NT2/D1 (cell line): ENCODE results near the gene EIF5.

Experiments
- DNase-seq: peaks from one replicate; pipeline ENCODE4 v3.0.0-alpha.2; 2011; ENCODE audit warnings: low read depth, low spot score
- H3K27me3 ChIP-seq: 2 replicates; pipeline ENCODE4 v1.6.0; 2011; ENCODE audit warnings: mild to moderate bottlenecking; ENCODE audit not compliant: insufficient read length, insufficient read depth
- H3K36me3 ChIP-seq: 2 replicates; pipeline ENCODE4 v1.6.1; 2011; ENCODE audit warnings: mild to moderate bottlenecking, low read length, mixed read lengths; ENCODE audit not compliant: insufficient read depth, insufficient read length
- H3K4me1 ChIP-seq: 2 replicates; pipeline ENCODE4 v1.5.1; 2011; ENCODE audit not compliant: insufficient read depth, insufficient read length
- H3K4me3 ChIP-seq: 2 replicates; pipeline ENCODE4 v1.5.1; 2011; ENCODE audit warnings: low read depth; ENCODE audit not compliant: insufficient read length
- H3K9ac ChIP-seq: 2 replicates; pipeline ENCODE4 v1.6.0; 2011; ENCODE audit warnings: low read depth; ENCODE audit not compliant: insufficient read length
- H3K9me3 ChIP-seq: 2 replicates; pipeline ENCODE4 v1.5.1; 2011; ENCODE audit warnings: mild to moderate bottlenecking, low read length; ENCODE audit not compliant: insufficient read depth
- SUZ12 ChIP-seq: IDR thresholded peaks from 2 replicates; pipeline ENCODE4 v1.6.1; 2011; ENCODE audit not compliant: insufficient read length, insufficient read depth; ENCODE audit errors: extremely low read depth
- YY1 ChIP-seq: IDR thresholded peaks from 2 replicates; pipeline ENCODE4 v1.6.1; 2011; ENCODE audit not compliant: insufficient read length, insufficient read depth
- ZNF274 ChIP-seq: IDR thresholded peaks from 2 replicates; pipeline ENCODE4 v1.6.1; 2011; ENCODE audit warnings: mild to moderate bottlenecking, low read depth, low read length

Gene EIF5

DNA sequence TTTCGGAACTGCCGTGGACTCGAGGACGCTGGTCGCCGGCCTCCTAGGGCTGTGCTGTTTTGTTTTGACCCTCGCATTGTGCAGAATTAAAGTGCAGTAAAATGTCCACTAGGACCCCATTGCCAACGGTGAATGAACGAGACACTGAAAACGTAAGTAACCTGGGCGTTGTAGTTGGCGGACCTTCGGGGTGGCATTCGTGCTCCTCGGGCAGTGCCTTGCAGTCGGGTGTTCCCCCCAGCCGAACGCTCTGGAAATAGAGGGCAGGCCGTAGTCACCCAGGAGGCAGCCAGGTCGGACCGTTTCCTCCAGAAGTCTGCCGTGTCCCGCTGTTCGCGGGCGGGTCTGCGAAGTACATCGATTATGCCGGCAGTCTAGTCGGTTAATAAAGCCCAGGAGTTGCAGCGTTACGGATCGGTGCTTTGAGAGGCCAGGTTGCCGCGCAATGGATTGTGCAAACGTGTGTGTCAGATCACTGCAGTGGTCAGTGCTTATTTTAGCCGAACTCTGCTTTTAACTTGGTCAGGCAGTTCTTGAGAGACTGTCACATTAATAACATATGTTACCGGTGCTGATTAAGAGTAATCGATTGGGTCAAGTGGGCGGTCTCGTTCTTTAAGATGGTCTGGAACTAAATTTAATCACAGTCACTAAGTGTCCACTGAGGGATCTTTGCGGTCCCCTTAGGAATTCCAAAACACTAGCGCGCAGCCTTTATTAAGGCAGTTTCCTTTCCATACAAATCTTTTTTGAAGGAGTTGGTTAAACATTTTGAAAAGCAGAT, 52.1 kb downstream of the EIF5 start:
- TF ChIP-seq SUZ12 (no peak), YY1 (no peak), ZNF274 (no peak)
- Histone ChIP-seq H3K27me3 (peaks cover 6% of the 10 kb centered on the region), H3K4me1 (peaks cover 4% of the 10 kb centered on the region), H3K36me3 (peaks cover 2% of the 10 kb centered on the region), H3K4me3 (peak overlapping the region; percentile 94), H3K9me3 (no peaks in the 10 kb centered on the region), H3K9ac (peak overlapping the region; percentile 95)
- no peak for DNase-seq

DNA sequence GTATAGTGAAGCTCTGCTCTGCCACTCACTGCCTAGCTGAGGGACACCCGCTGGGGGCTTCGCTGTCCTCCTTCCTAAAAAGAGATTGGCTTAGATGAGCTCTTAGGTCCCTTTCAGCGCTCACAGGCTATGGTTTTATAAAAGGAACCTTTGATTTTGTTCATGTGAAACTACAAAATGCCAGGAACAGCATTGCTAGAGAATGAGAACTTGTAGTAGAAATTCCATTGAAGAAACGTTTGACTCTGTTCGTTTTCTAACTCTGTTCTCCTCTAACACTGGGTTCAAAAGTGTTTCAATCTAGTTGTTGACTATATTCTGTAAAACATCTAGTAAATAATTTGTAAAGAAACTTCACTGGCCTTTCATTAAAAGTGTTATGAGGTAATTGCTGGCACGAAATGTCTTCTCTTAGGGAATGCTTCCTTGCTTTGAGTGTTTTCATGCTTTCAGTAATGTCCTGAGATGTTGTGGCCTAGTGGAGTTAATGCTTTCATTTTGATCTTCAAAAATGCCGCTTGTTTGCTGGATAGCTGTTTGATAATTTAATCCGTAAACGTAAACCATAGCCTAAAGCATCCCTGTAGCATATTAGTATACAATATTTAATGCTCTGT, 52.8 kb downstream of the EIF5 start:
- peak overlapping the region; percentile 95 for H3K9ac ChIP-seq
- no peak for TF ChIP-seq SUZ12
- TF ChIP-seq YY1 = no peak
- TF ChIP-seq ZNF274 = no peak
- peak overlapping the region; percentile 94 for H3K4me3 ChIP-seq
- no peaks in the 10 kb centered on the region for H3K9me3 ChIP-seq
- H3K36me3 ChIP-seq = peaks cover 2% of the 10 kb centered on the region
- DNase-seq = no peak
- H3K27me3 ChIP-seq = peaks cover 6% of the 10 kb centered on the region
- H3K4me1 ChIP-seq = peaks cover 4% of the 10 kb centered on the region

DNA sequence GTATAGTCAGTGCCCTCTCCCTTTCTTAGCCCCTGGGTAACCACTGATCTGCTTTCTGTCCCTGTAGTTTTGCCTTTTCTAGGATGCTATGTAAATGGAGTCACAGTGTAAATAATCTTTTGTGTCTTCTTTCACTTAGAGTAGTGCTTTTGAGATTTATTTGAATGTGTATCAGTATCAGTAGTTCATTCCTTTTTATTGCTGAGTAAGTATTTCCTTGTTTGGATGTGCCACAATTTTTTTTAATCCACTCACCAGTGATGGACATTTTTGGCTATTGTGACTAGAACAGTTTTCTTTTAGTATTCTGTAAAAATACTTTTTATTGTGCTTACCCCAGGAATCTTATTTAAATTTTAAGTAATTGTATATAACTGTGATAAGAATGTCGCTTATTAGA, 54.6 kb downstream of the EIF5 start:
- peaks cover 4% of the 10 kb centered on the region for H3K4me1 ChIP-seq
- peaks cover 6% of the 10 kb centered on the region for H3K27me3 ChIP-seq
- DNase-seq = no peak
- TF ChIP-seq YY1 (no peak), ZNF274 (no peak), SUZ12 (no peak)
- H3K9ac ChIP-seq = no peak overlapping the region
- H3K36me3 ChIP-seq = peaks cover 2% of the 10 kb centered on the region
- no peak overlapping the region for H3K4me3 ChIP-seq
- H3K9me3 ChIP-seq = no peaks in the 10 kb centered on the region

DNA sequence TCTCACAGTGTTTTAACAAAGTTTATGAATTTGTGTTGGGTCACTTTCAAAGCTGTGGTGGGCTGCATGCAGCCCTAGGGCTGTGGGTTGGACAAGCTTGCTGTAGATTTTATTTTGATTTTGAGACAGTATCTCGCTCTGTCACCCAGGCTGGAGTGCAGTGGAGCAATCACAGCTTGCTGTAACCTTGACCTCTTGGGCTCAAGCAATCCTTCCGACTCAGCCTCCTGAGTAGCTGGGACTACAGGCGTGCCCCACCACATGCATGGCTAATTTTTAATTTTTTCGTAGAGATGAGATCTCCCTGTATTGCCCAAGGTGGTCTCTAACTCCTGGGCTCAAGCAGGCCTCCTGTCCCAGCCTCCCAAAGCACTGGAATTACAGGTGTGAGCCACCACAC, 56.6 kb downstream of the EIF5 start:
- no peaks in the 10 kb centered on the region for H3K27me3 ChIP-seq
- DNase-seq = no peak
- H3K4me1 ChIP-seq = no peaks in the 10 kb centered on the region
- no peak for TF ChIP-seq YY1
- no peak for TF ChIP-seq ZNF274
- no peak for TF ChIP-seq SUZ12
- H3K9ac ChIP-seq = no peak overlapping the region
- H3K36me3 ChIP-seq = peaks cover 2% of the 10 kb centered on the region
- H3K4me3 ChIP-seq = no peak overlapping the region
- no peaks in the 10 kb centered on the region for H3K9me3 ChIP-seq

DNA sequence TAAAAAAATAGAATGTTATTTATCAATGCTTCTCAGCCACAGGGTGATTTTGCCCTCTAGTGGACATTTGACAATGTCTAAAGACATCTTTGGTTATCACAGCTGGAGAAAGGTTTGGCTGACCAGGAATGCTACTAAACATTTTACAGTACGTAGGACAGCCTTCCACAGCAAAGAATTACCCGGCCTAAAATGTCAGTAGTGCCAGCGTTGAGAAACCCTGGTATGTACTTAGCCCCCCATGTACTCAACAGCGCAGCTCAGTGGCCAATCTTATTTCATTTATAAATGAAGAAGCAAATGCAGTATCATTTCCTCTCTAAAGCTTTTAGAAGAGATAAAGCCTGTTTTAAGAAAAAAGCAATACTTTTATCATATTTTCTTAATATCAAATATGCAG, 57.0 kb downstream of the EIF5 start:
- Histone ChIP-seq H3K9ac (no peak overlapping the region), H3K4me3 (no peak overlapping the region), H3K9me3 (no peaks in the 10 kb centered on the region), H3K27me3 (no peaks in the 10 kb centered on the region), H3K4me1 (no peaks in the 10 kb centered on the region), H3K36me3 (peaks cover 2% of the 10 kb centered on the region)
- DNase-seq = no peak
- no peak for TF ChIP-seq YY1
- TF ChIP-seq SUZ12 = no peak
- no peak for TF ChIP-seq ZNF274

DNA sequence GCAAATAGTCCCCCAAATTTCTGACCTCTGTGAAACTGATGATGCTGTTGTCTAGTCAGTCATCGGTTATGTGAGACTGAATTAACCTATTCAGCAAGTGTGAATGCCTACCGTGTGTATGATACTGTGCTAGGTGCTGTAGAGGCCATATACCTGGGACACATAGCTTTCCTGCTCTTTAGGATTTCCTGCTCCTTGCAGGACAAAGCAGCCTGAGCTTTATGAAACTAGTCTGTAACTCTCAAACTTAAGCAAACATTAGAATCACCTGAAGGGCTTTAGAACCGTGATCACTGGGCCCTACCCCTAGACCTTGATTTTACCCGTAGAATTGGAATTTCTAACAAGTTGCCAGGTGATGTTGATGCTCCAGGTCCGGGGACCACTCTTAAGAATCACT, 58.1 kb downstream of the EIF5 start:
- no peak overlapping the region for H3K9ac ChIP-seq
- H3K36me3 ChIP-seq = peaks cover 2% of the 10 kb centered on the region
- H3K4me1 ChIP-seq = no peaks in the 10 kb centered on the region
- H3K9me3 ChIP-seq = no peaks in the 10 kb centered on the region
- H3K4me3 ChIP-seq = no peak overlapping the region
- H3K27me3 ChIP-seq = no peaks in the 10 kb centered on the region
- TF ChIP-seq ZNF274 (no peak), SUZ12 (no peak), YY1 (no peak)
- DNase-seq = no peak

DNA sequence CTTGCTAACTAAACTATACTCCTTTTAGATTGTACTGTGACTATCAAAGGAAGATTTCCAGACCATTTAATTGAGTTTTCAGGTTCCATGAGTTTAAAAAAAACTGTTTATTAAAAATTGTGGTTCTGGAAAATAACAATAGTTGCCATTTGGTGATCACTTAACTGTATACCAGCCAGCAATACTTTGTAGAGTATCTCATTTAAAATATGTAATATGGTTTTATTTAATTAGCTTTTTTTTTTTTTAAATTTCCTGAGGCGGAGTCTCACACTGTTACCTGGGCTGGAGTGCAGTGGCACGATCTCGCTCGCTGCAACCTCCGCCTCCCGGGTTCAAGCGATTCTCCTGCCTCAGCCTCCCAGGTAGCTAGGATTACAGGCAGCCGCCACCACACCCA, 58.5 kb downstream of the EIF5 start:
- H3K9ac ChIP-seq = no peak overlapping the region
- no peak for DNase-seq
- TF ChIP-seq ZNF274 = no peak
- TF ChIP-seq YY1 = no peak
- no peak for TF ChIP-seq SUZ12
- no peaks in the 10 kb centered on the region for H3K9me3 ChIP-seq
- peaks cover 2% of the 10 kb centered on the region for H3K36me3 ChIP-seq
- no peaks in the 10 kb centered on the region for H3K4me1 ChIP-seq
- no peak overlapping the region for H3K4me3 ChIP-seq
- H3K27me3 ChIP-seq = no peaks in the 10 kb centered on the region

DNA sequence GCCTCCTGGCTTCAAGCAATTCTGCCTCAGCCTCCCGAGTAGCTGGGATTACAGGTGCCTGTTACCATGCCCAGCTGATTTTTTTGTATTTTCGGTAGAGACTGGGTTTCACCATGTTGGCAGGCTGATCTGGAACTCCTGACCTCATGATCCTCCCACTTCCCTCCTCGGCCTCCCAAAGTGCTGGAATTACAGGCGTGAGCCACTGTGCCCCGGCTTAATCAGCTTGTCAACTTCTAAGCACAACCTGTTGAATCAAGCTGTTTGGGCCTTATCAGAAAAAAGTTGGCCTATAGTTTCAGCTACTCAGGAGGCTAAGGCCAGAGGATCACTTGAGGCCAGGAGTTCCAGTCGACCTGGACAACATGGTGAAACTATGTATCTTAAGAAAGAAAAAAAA, 59.0 kb downstream of the EIF5 start:
- TF ChIP-seq ZNF274 = no peak
- TF ChIP-seq YY1 = no peak
- TF ChIP-seq SUZ12 = no peak
- Histone ChIP-seq H3K4me3 (no peak overlapping the region), H3K27me3 (no peaks in the 10 kb centered on the region), H3K4me1 (no peaks in the 10 kb centered on the region), H3K36me3 (peaks cover 2% of the 10 kb centered on the region), H3K9ac (no peak overlapping the region), H3K9me3 (no peaks in the 10 kb centered on the region)
- no peak for DNase-seq
